WERI-Rb-1 (cell line): ENCODE results near the gene RRP9.

Experiments
- DNase-seq: peaks from one replicate; pipeline ENCODE4 v3.0.0-alpha.2; 2020
- H3K27ac ChIP-seq: fragments of 250-450 bp; sonication (Bioruptor Pico); 2 replicates; pipeline ENCODE4 v1.5.1; 2020; ENCODE audit warnings: mild to moderate bottlenecking, moderate library complexity
- H3K27me3 ChIP-seq: fragments of 250-450 bp; sonication (Bioruptor Pico); 2 replicates; pipeline ENCODE4 v1.5.1; 2021; ENCODE audit warnings: mild to moderate bottlenecking, low read depth, moderate library complexity; ENCODE audit not compliant: insufficient read depth, severe bottlenecking
- H3K36me3 ChIP-seq: fragments of 250-450 bp; sonication (Bioruptor Pico); 2 replicates; pipeline ENCODE4 v1.5.1; 2020; ENCODE audit warnings: mild to moderate bottlenecking, moderate library complexity
- H3K4me3 ChIP-seq: 2 replicates; pipeline ENCODE4 v1.5.1; 2011; ENCODE audit warnings: low read depth, mild to moderate bottlenecking, control low read depth, low read length
- H3K9me3 ChIP-seq: fragments of 250-450 bp; sonication (Bioruptor Pico); 2 replicates; pipeline ENCODE4 v1.5.1; 2021; ENCODE audit warnings: mild to moderate bottlenecking, moderate library complexity; ENCODE audit not compliant: severe bottlenecking
- CTCF ChIP-seq: IDR thresholded peaks from 2 replicates; pipeline ENCODE4 v1.5.1; 2011; ENCODE audit warnings: low read depth, mild to moderate bottlenecking, control low read depth, inconsistent platforms, low read length

Gene RRP9

DNA sequence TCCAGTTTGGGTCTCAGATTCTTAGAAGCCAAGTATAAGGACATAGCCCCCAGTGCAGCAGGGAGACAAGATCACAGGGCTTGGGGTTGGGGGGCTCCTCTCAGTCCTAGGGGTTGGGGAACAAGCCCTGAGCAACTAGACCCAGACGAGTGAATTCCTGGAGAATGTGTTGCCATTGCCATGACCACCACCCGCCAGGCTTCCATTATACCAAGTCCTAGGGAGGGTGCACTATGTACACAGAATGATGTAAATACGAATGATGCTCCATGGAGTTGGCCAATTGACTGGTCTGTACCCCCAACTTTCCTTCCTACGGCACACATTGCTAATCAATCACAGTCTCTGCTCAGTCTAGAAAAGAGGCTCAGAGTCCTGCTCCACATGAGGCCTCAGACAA lies 47.3 kb downstream of the RRP9 start:
- TF ChIP-seq CTCF: no peak
- Histone ChIP-seq H3K27me3 (no peaks in the 10 kb centered on the region), H3K4me3 (no peak overlapping the region), H3K36me3 (no peaks in the 10 kb centered on the region), H3K9me3 (no peaks in the 10 kb centered on the region), H3K27ac (no peak overlapping the region)
- no peak for DNase-seq

DNA sequence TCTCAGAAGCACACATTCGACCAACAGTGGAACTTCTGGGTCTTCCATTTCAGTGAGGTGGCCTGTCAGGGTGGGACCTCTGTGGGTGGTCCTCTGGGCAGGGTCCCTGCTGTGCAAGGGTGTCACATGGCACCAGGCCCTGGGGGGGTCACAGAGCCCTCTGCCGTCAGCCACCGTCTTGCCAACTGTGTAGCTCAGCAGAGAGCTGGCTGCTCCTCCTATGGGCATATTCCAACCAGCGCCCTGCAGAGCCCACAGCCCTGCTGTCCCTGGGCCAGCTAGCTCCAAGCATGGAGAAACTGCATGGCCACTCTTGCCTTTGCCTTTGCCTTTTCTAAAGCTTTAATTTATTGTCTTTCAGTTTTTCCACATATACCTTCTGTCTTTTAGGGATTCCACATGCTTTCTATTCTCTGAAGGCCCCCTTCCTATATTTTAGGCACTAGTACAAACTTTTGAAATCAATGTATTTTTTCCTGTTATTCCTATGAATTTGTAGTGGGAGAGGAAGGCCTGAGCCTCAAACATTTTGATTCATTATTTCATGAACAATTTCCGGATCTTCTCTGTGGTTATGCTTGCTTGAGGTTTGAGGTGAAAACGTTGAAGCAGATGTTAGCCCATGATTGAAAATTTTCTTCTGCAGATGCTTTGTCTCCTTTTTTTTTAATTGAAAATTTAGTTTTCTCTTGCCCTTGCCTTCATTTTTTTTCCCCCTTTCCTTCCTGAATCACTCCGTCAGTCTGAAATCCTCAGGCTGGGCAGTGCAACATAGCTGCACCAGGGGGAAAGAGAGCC lies 50.3 kb downstream of the RRP9 start:
- DNase-seq: no peak
- Histone ChIP-seq H3K4me3 (no peak overlapping the region), H3K9me3 (no peaks in the 10 kb centered on the region), H3K27ac (no peak overlapping the region), H3K36me3 (no peaks in the 10 kb centered on the region), H3K27me3 (no peaks in the 10 kb centered on the region)
- no peak for TF ChIP-seq CTCF

- no peak for DNase-seq
- no peak overlapping the region for H3K4me3 ChIP-seq
- H3K27me3 ChIP-seq: no peaks in the 10 kb centered on the region
- no peaks in the 10 kb centered on the region for H3K36me3 ChIP-seq
- no peak for TF ChIP-seq CTCF
- no peaks in the 10 kb centered on the region for H3K9me3 ChIP-seq
- no peak overlapping the region for H3K27ac ChIP-seq
These were observed 53.1 kb downstream of the RRP9 start for GRCh38 chr3:51888463-51889105.

DNA sequence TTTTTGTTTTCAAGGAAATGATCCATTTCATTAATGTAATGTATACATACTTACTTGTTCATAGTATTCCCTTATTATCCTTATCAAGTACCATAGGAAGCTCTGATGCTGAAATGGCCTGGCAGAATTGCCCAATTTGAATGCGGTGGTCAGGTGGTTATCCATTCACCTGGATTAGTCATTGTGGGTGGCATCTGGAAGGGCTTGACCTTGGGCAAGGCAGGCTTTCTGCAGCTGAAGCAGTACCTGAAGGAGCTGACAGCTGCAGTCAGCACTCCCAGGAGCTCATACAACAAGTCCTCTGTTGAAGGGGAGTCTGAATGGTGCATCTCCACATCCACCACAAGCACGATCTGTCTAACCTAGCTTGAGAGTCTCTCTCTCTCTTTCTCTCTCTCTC lies 54.1 kb downstream of the RRP9 start:
- Histone ChIP-seq H3K27me3 (no peaks in the 10 kb centered on the region), H3K4me3 (no peak overlapping the region), H3K36me3 (no peaks in the 10 kb centered on the region), H3K27ac (no peak overlapping the region), H3K9me3 (no peaks in the 10 kb centered on the region)
- DNase-seq: no peak
- TF ChIP-seq CTCF: no peak

DNA sequence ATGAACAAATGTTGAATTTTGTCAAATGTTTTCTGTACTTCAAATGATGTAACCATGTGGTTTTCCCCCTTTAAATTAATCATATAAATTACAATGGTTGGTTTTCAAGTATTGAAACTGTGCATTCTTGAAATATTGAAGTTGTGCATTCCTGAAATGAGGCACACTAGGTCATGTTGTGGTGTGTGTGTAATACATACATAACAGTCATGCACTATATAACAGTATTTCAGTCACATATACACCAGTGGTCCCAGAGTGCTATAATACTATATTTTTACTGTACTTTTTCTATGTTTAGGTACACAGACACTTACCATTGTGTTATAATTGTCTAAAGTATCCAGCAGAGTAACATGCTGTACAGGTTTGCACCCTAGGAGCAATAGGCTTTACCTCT lies 55.3 kb downstream of the RRP9 start:
- Histone ChIP-seq H3K36me3 (no peaks in the 10 kb centered on the region), H3K27ac (no peak overlapping the region), H3K9me3 (no peaks in the 10 kb centered on the region), H3K4me3 (no peak overlapping the region), H3K27me3 (no peaks in the 10 kb centered on the region)
- no peak for DNase-seq
- no peak for TF ChIP-seq CTCF
